A172 (cell line): ENCODE measurements around the gene PADI2. TPM values are rescaled to one million over a fixed set of nuclear protein-coding genes. Genes with fewer than 3 reads are reported as not detected.

Source experiments
- DNase-seq: peaks from one replicate; pipeline ENCODE4 v3.0.0-alpha.2; 2015; ENCODE audit warnings: low spot score
- total RNA-seq: library from RNA; depleted of rRNA; stranded (reverse); fragments of >200 nt; shearing (Covaris generic); gene quantifications from 2 replicates; pipeline ENCODE4 v1.2.3, GENCODE V29; 2014; rRNA removed

The PADI2 gene
- total RNA-seq, 1 experiment from 2014 or later = not detected

GRCh38 chr1:17021896-17022295 is 97.4 kb downstream of the PADI2 start:
- no peak for DNase-seq

- no peak for DNase-seq
These were observed 98.7 kb downstream of the PADI2 start for GRCh38 chr1:17020502-17020901.

- DNase-seq = no peak
These were observed 100.4 kb downstream of the PADI2 start for GRCh38 chr1:17018849-17019248.

- no peak for DNase-seq
These were observed 101.8 kb downstream of the PADI2 start for GRCh38 chr1:17017435-17017834.

Other genes starting within 250 kb of the PADI2 start
- gene RNU1-2, start 223.5 kb downstream of the PADI2 start, total RNA-seq = under 0.01 and 255 TPM in 2 replicates
- 3.4 and 5.0 TPM in 2 replicates for gene CROCC, start 197.5 kb downstream of the PADI2 start, total RNA-seq
- gene MFAP2, start 138.8 kb downstream of the PADI2 start, total RNA-seq = 0.41 TPM in 1 of 2 replicates, not detected in the other
- gene ATP13A2, start 107.5 kb downstream of the PADI2 start, total RNA-seq = 39.9 and 57.7 TPM in 2 replicates
- 186 and 241 TPM in 2 replicates for gene SDHB, start 65.4 kb downstream of the PADI2 start, total RNA-seq
- gene PADI1, start 85.7 kb upstream of the PADI2 start, total RNA-seq = 1.7 and 3.5 TPM in 2 replicates
- 2.1 and 5.4 TPM in 2 replicates for gene PADI3, start 129.6 kb upstream of the PADI2 start, total RNA-seq
- gene PADI4, start 188.7 kb upstream of the PADI2 start, total RNA-seq = 0.29 and 0.50 TPM in 2 replicates